K562 (cell line): ENCODE data around the gene INPP5K. TPM values are rescaled to one million over a fixed set of nuclear protein-coding genes. Genes with fewer than 3 reads are reported as not detected.

Experiments used
- ATF1 ChIP-seq, 2 experiments: fragments of 450-650 bp in 1 of 2; IDR thresholded peaks; 2 replicates each; pipeline ENCODE4 v1.6.1; 2016; ENCODE audit warnings: missing compliant biosample characterization in 1 of 2, missing genetic modification characterization in 1 of 2
- BDP1 ChIP-seq: IDR thresholded peaks from 3 replicates; pipeline ENCODE4 v1.6.1; 2011; ENCODE audit not compliant: insufficient read length, insufficient read depth
- CREB3L1 ChIP-seq: fragments of 450-650 bp; IDR thresholded peaks from 2 replicates; pipeline ENCODE4 v1.6.1; 2014; ENCODE audit warnings: low read depth, mild to moderate bottlenecking, moderate library complexity, borderline replicate concordance
- ETV6 ChIP-seq, 3 experiments: fragments of 150-350 bp in 1 of 3; sonication (generic) in 1 of 3; formaldehyde crosslinking in 1 of 3; IDR thresholded peaks; 2 replicates each; pipeline versions ENCODE4 v1.6.1 to v1.8.0; 2014 to 2022; ENCODE audit warnings: borderline replicate concordance in 2 of 3, low read depth in 2 of 3, antibody characterized with exemption in 1 of 3, low read length in 1 of 3, mild to moderate bottlenecking in 1 of 3, missing genetic modification reagents in 1 of 3
- FOXP4 ChIP-seq: sonication (generic); formaldehyde crosslinking; IDR thresholded peaks from 2 replicates; pipeline ENCODE4 v1.8.0; 2022; ENCODE audit warnings: mild to moderate bottlenecking, missing genetic modification reagents, borderline replicate concordance
- KAT8 ChIP-seq: fragments of 450-650 bp; IDR thresholded peaks from 2 replicates; pipeline ENCODE4 v1.6.1; 2016; ENCODE audit warnings: low read depth, mild to moderate bottlenecking
- KDM4B ChIP-seq, 2 experiments: fragments of 450-650 bp in 1 of 2; sonication (generic) in 1 of 2; IDR thresholded peaks; 2 replicates each; pipeline ENCODE4 v1.6.1; 2016 to 2017; ENCODE audit warnings: borderline replicate concordance in 2 of 2, antibody characterized with exemption in 1 of 2, low read depth in 1 of 2, mild to moderate bottlenecking in 1 of 2
- MAZ ChIP-seq, 2 experiments: fragments of 450-650 bp in 1 of 2; sonication (generic) in 1 of 2; formaldehyde crosslinking; IDR thresholded peaks in 1 of 2; conservative IDR thresholded peaks in 1 of 2; 2 replicates each; pipeline versions ENCODE4 v1.4.0 to v1.5.0; 2020; ENCODE audit warnings: mild to moderate bottlenecking in 1 of 2, missing genetic modification reagents in 1 of 2
- NCOR1 ChIP-seq: fragments of 450-650 bp; IDR thresholded peaks from 2 replicates; pipeline ENCODE4 v1.6.1; 2016; ENCODE audit warnings: mild to moderate bottlenecking, moderate library complexity
- PTBP1 ChIP-seq: fragments of 200-400 bp; formaldehyde crosslinking; IDR thresholded peaks from 2 replicates; pipeline ENCODE4 v1.6.1; 2017; ENCODE audit warnings: low read depth, low read length
- SIN3A ChIP-seq, 2 experiments: fragments of 150-350 bp in 1 of 2; IDR thresholded peaks; 2 replicates each; pipeline ENCODE4 v1.6.1; 2011 to 2016; ENCODE audit warnings: borderline replicate concordance in 2 of 2, low read depth in 2 of 2, low read length in 2 of 2, mild to moderate bottlenecking in 2 of 2, moderate library complexity in 2 of 2; ENCODE audit not compliant: control insufficient read depth in 1 of 2
- SMAD2 ChIP-seq: fragments of 150-350 bp; IDR thresholded peaks from 2 replicates; pipeline ENCODE4 v1.6.1; 2014; ENCODE audit warnings: low read depth, mild to moderate bottlenecking, low read length
- SNIP1 ChIP-seq: fragments of 450-650 bp; IDR thresholded peaks from 2 replicates; pipeline ENCODE4 v1.7.1; 2017; ENCODE audit warnings: low read depth, mild to moderate bottlenecking
- ZBTB1 ChIP-seq: sonication (generic); formaldehyde crosslinking; IDR thresholded peaks from 2 replicates; pipeline ENCODE4 v1.8.1; 2023; ENCODE audit warnings: missing genetic modification reagents, low read depth, mild to moderate bottlenecking, borderline replicate concordance
- ZFPM2 ChIP-seq: fragments of 250-450 bp; sonication (Bioruptor Pico); IDR thresholded peaks from 2 replicates; pipeline ENCODE4 v1.5.1; 2022; ENCODE audit warnings: mild to moderate bottlenecking
- ZMIZ1 ChIP-seq, 2 experiments: fragments of 150-350 bp in 1 of 2; IDR thresholded peaks; 2 replicates each; pipeline ENCODE4 v1.6.1; 2012 to 2016; ENCODE audit warnings: low read depth in 2 of 2, low read length in 2 of 2, mild to moderate bottlenecking in 1 of 2, moderate library complexity in 1 of 2
- ZNF140 ChIP-seq: fragments of 250-450 bp; sonication (Bioruptor Pico); IDR thresholded peaks from 2 replicates; pipeline ENCODE4 v1.8.0; 2021; ENCODE audit warnings: moderate library complexity, mild to moderate bottlenecking, inconsistent platforms
- ZNF408 ChIP-seq: fragments of 250-450 bp; sonication (Bioruptor Pico); IDR thresholded peaks from 2 replicates; pipeline ENCODE4 v1.4.0; 2020; ENCODE audit warnings: low read depth, mild to moderate bottlenecking, moderate library complexity
- ZNF644 ChIP-seq: fragments of 200-800 bp; sonication (Bioruptor generic); IDR thresholded peaks from 2 replicates; pipeline ENCODE4 v1.6.1; 2016; ENCODE audit warnings: low read depth, missing genetic modification characterization, missing compliant biosample characterization
- polyA plus RNA-seq, 8 experiments: library from polyadenylated mRNA; depleted of rRNA in 4 of 8; stranded (reverse) in 5 of 8; unstranded in 3 of 8; fragments of >200 nt; fragmentation: Nextera tagmentation in 2 of 8; fragmentation: Illumina TruSeq in 1 of 8; extraction: Ambion mirVana in 2 of 8; extraction: Trizol in 1 of 8; gene quantifications; 2 replicates each; pipeline versions ENCODE4 v1.2.1 to v1.2.3, GENCODE V29; 2011 to 2014; ENCODE audit warnings: inconsistent platforms in 1 of 8, missing spikeins in 1 of 8
- total RNA-seq, 7 experiments: library from RNA; depleted of rRNA in 6 of 7; stranded (reverse); fragments of >200 nt in 6 of 7; fragmentation: Illumina TruSeq in 2 of 7; extraction: Trizol in 2 of 7; gene quantifications; 2 replicates each; pipeline versions ENCODE4 v1.2.1 to v1.2.3, GENCODE V29; 2011 to 2021; ENCODE audit warnings: low replicate concordance in 1 of 7

The INPP5K gene
- total and polyA plus RNA-seq, 9 of the 15 experiments (the other 6 are each of a cell fraction or from before 2014, with no cell fraction given) = 0.63 to 15.1 (median 10.1) TPM

GRCh38 chr17:1516388-1517161 lies at the start of gene INPP5K (continued):
- TF ChIP-seq FOXP4 (CRISPR knock-in tag) = no peak
- TF ChIP-seq SNIP1 = no peak
- peak; percentile 33; the same call in 1 of the 2 replicates for TF ChIP-seq ATF1 (CRISPR knock-in tag; IDR thresholded peaks at IDR 0.05)
- peak; percentile 94 for TF ChIP-seq ATF1 (tag; IDR thresholded peaks at IDR 0.05)
- TF ChIP-seq MAZ (CRISPR knock-in tag; conservative IDR thresholded peaks at IDR 0.05 in 1 of 2, IDR thresholded peaks at IDR 0.05 in 1 of 2) = peak; percentile 27 to 29; a peak in 2 of 4 replicates
- no peak for TF ChIP-seq ETV6 (IDR thresholded peaks at IDR 0.05; ENCODE audit: borderline replicate concordance in 1 of 2, low read depth in 2 of 2, low read length in 1 of 2)
- TF ChIP-seq ETV6 (CRISPR knock-in tag; IDR thresholded peaks at IDR 0.05; ENCODE audit: borderline replicate concordance) = no peak
- no peak for TF ChIP-seq ZNF408
- TF ChIP-seq SIN3A (IDR thresholded peaks at IDR 0.05; ENCODE audit: borderline replicate concordance in 2 of 2, control insufficient read depth in 1 of 2, low read depth in 2 of 2, low read length in 2 of 2) = peak; percentile 71 to 97
- TF ChIP-seq ZBTB1 (CRISPR knock-in tag) = no peak
- no peak for TF ChIP-seq ZNF644 (tag)
- TF ChIP-seq KDM4B (IDR thresholded peaks at IDR 0.05; ENCODE audit: borderline replicate concordance in 2 of 2, low read depth in 1 of 2) = 0 out of 4 replicates have a peak, but pooled peaks of 1 of the 2 experiments have one; percentile 52
- TF ChIP-seq BDP1 = no peak
- no peak for TF ChIP-seq ZNF140 (CRISPR knock-in tag)
- no peak for TF ChIP-seq SMAD2
- no peak for TF ChIP-seq ZMIZ1 (IDR thresholded peaks at IDR 0.05; ENCODE audit: low read depth in 2 of 2, low read length in 2 of 2)
- TF ChIP-seq PTBP1 = no peak
- TF ChIP-seq NCOR1 = no peak
- TF ChIP-seq ZFPM2 (CRISPR knock-in tag) = 0 out of 2 replicates have a peak, but pooled peaks have one; percentile 36
- TF ChIP-seq KAT8 = no peak
- TF ChIP-seq CREB3L1 = no peak
